Colonic mucosa (tissue), 4 donors: ENCODE results near the gene PLEKHA6. TPM values are rescaled to one million over a fixed set of nuclear protein-coding genes. Genes with fewer than 3 reads are reported as not detected.

ENCODE experiments used
- DNase-seq: peaks from one replicate; pipeline ENCODE4 v3.0.0-alpha.2; 2020
- H3K27ac ChIP-seq: fragments of 200-600 bp; one replicate; pipeline ENCODE4 v1.8.0; 2021
- H3K27me3 ChIP-seq: fragments of 200-600 bp; one replicate; pipeline ENCODE4 v1.8.0; 2021
- H3K36me3 ChIP-seq: fragments of 200-600 bp; one replicate; pipeline ENCODE4 v1.8.0; 2021
- H3K4me1 ChIP-seq: fragments of 200-600 bp; one replicate; pipeline ENCODE4 v1.8.0; 2021; ENCODE audit warnings: mild to moderate bottlenecking
- H3K4me3 ChIP-seq: fragments of 200-600 bp; one replicate; pipeline ENCODE4 v1.8.0; 2021
- H3K9ac ChIP-seq, 2 donors: one replicate each; pipeline ENCODE4 v1.7.0; 2013; ENCODE audit warnings: control low read depth in 2 of 2, low read depth in 2 of 2, low read length in 2 of 2
- H3K9me3 ChIP-seq: fragments of 200-600 bp; one replicate; pipeline ENCODE4 v1.8.0; 2021
- CTCF ChIP-seq: fragments of 200-600 bp; IDR thresholded peaks from one replicate; pipeline ENCODE4 v1.8.0; 2022; ENCODE audit warnings: antibody characterized with exemption, mild to moderate bottlenecking
- intact Hi-C: fragments of 100-400 bp; cut with DNase I; formaldehyde crosslinking; loops from one replicate; pipeline ENCODE4 v1.14.1; 2022
- total RNA-seq, 2 donors: library from RNA; stranded (reverse); fragmentation: NEBNext Ultra II Directional in 1 of 2; extraction: Animal tissue kit (Norgen Biotek cat#: 25700) in 1 of 2; gene quantifications; one replicate each; pipeline ENCODE4 v1.2.1, GENCODE V29; 2021
- donor health status: healthy.
- donor health status: DM: no; HTN: no; CAD: no.
- donor health status: DM: no; HTN: no; CAD: no.

Gene PLEKHA6
- total RNA-seq, 2 donors from 2014 or later, result 84.5 to 165 TPM

GRCh38 chr1:204400882-204401510 lies 41.3 kb upstream of the PLEKHA6 start:
- peaks cover 5% of the 10 kb centered on the region for H3K36me3 ChIP-seq
- TF ChIP-seq CTCF, result no peak
- no peak overlapping the region for H3K4me3 ChIP-seq
- H3K9me3 ChIP-seq, result no peaks in the 10 kb centered on the region
- peak; percentile 9 for DNase-seq
- H3K4me1 ChIP-seq, result no peaks in the 10 kb centered on the region
- intact Hi-C loops, result no loop called here
- H3K9ac ChIP-seq, result no peak overlapping the region
- H3K27me3 ChIP-seq, result no peaks in the 10 kb centered on the region
- H3K27ac ChIP-seq, result no peak overlapping the region

GRCh38 chr1:204398197-204399125 lies 38.7 kb upstream of the PLEKHA6 start:
- peak; percentile 94 for DNase-seq
- Histone ChIP-seq H3K27me3 (no peaks in the 10 kb centered on the region), H3K36me3 (no peaks in the 10 kb centered on the region), H3K27ac (peak overlapping the region; percentile 53), H3K4me1 (no peaks in the 10 kb centered on the region), H3K9ac (no peak overlapping the region), H3K9me3 (no peaks in the 10 kb centered on the region), H3K4me3 (no peak overlapping the region)
- intact Hi-C loops, result loop anchor here (5.0 kb wide), 1 partner anchor 36 kb away; no protein-coding TSS in a partner anchor
- TF ChIP-seq CTCF, result peak; percentile 80

- DNase-seq, result peak; percentile 9
- intact Hi-C loops, result loop anchor here (5.0 kb wide), 1 partner anchor 34 kb away; no protein-coding TSS in a partner anchor
Observed at GRCh38 chr1:204396015-204396583, 36.4 kb upstream of the PLEKHA6 start.

GRCh38 chr1:204391629-204392028 lies 31.9 kb upstream of the PLEKHA6 start:
- TF ChIP-seq CTCF, result no peak
- no peak for DNase-seq
- Histone ChIP-seq H3K4me1 (no peaks in the 10 kb centered on the region), H3K9me3 (no peaks in the 10 kb centered on the region), H3K36me3 (no peaks in the 10 kb centered on the region), H3K9ac (no peak overlapping the region), H3K27ac (peak overlapping the region; percentile 51), H3K27me3 (no peaks in the 10 kb centered on the region), H3K4me3 (no peak overlapping the region)
- intact Hi-C loops, result no loop called here

More at GRCh38 chr1:204396015-204396583, 36.4 kb upstream of the PLEKHA6 start:
- Histone ChIP-seq H3K36me3 (no peaks in the 10 kb centered on the region), H3K27me3 (no peaks in the 10 kb centered on the region), H3K9ac (no peak overlapping the region), H3K27ac (no peak overlapping the region), H3K4me1 (no peaks in the 10 kb centered on the region), H3K4me3 (no peak overlapping the region), H3K9me3 (no peaks in the 10 kb centered on the region)
- TF ChIP-seq CTCF, result no peak

- H3K9me3 ChIP-seq, result no peaks in the 10 kb centered on the region
- intact Hi-C loops, result no loop called here
- no peak overlapping the region for H3K9ac ChIP-seq
- no peaks in the 10 kb centered on the region for H3K4me1 ChIP-seq
- peak overlapping the region; percentile 51 for H3K27ac ChIP-seq
- H3K36me3 ChIP-seq, result no peaks in the 10 kb centered on the region
- TF ChIP-seq CTCF, result no peak
- H3K27me3 ChIP-seq, result no peaks in the 10 kb centered on the region
- H3K4me3 ChIP-seq, result no peak overlapping the region
- DNase-seq, result no peak
Observed at GRCh38 chr1:204390751-204391466, 31.2 kb upstream of the PLEKHA6 start.
